Sciatic nerve (tissue), 2 donors: ENCODE measurements around the gene MEGF8. TPM values are rescaled to one million over a fixed set of nuclear protein-coding genes. Genes with fewer than 3 reads are reported as not detected.

ENCODE experiments used
- ATAC-seq: fragments of 200-7000 bp; cut with Tn5 transposase; one replicate; pipeline ENCODE4 v1.9.1; 2020; ENCODE audit warnings: mild to moderate bottlenecking, moderate library complexity
- DNase-seq: peaks from one replicate; pipeline ENCODE4 v3.0.0-alpha.2; 2020; ENCODE audit warnings: low spot score
- intact Hi-C: fragments of 100-400 bp; cut with DNase I; formaldehyde crosslinking; loops from one replicate; pipeline ENCODE4 v1.14.2; 2022
- total RNA-seq: library from RNA; stranded (reverse); fragmentation: NEBNext Ultra II Directional; extraction: Animal tissue kit (Norgen Biotek cat#: 25700); gene quantifications from one replicate; pipeline ENCODE4 v1.2.1, GENCODE V29; 2021
- donor health status: DM: no; HTN: no; CAD: no.
- donor health status: DM: no; HTN: no; CAD: no.

MEGF8 gene
- total RNA-seq, 1 donor from 2014 or later, result 35.1 TPM

DNA sequence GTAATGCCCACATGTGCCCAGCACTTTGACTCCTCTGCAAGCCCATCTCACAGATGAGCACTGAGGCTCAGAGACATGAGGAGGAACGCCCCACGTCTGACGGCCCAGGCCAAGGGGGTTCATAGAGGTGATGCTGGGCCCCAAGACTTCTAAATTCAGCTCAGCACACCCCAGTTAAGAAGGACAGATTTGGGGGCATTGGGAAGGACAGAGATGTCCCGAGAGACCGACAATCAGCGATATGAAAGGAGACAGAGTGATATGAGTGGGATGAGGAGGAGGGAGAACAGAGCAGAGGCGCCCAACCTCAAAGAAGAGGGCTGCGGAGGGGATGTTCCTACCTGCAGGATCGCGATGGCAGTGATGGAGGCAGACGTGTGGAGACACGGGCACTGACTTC lies 64.5 kb downstream of the MEGF8 start, which contains the start of gene CNFN:
Gene CNFN, minus strand, starts transcription at position 399 of the 400 bp plus-strand sequence. CDS start 1,260 bp downstream, outside the sequence.
- intact Hi-C loops, result no loop called here
- ATAC-seq, result no peak
- no peak for DNase-seq

DNA sequence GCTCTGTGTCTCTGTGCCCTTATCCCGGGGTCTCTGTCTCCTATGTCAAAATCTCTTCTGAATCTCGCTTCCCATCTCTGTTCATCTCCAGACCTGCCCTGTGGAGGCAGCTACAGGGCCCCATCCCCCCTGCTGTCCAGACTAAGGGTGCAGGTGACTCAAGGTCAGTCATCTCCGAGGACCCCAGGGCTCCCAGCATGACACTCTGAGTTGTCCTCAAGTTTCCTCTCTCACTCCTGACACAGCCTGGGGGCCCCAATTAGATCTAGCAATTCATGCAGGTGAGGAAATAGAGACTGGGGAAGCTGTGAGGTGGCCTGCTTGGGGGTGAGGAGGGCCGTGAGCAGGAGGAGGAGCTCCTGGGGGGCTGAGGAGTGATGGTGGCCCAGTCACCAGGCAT lies 66.7 kb downstream of the MEGF8 start:
- DNase-seq, result no peak
- no peak for ATAC-seq
- intact Hi-C loops, result no loop called here

DNA sequence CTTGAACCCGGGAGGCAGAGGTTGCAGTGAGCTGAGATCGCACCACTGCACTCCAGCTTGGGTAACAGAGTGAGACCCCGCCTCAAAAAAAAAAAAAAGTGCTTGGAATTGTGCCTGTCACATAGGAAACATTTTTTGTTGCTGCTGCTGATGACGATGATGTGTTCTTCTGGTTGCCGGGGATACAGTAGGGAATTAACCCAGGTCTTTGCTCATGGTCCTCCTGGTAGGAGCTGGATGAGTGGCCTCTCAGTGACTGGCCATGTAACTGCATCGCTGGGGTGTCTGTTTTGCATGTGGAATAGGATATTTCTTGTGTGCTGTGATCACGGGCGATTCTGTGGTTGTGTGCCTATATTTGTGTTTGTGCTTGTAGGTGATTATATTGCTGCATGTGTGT lies 69.3 kb downstream of the MEGF8 start:
- no peak for DNase-seq
- ATAC-seq, result no peak
- intact Hi-C loops, result no loop called here

DNA sequence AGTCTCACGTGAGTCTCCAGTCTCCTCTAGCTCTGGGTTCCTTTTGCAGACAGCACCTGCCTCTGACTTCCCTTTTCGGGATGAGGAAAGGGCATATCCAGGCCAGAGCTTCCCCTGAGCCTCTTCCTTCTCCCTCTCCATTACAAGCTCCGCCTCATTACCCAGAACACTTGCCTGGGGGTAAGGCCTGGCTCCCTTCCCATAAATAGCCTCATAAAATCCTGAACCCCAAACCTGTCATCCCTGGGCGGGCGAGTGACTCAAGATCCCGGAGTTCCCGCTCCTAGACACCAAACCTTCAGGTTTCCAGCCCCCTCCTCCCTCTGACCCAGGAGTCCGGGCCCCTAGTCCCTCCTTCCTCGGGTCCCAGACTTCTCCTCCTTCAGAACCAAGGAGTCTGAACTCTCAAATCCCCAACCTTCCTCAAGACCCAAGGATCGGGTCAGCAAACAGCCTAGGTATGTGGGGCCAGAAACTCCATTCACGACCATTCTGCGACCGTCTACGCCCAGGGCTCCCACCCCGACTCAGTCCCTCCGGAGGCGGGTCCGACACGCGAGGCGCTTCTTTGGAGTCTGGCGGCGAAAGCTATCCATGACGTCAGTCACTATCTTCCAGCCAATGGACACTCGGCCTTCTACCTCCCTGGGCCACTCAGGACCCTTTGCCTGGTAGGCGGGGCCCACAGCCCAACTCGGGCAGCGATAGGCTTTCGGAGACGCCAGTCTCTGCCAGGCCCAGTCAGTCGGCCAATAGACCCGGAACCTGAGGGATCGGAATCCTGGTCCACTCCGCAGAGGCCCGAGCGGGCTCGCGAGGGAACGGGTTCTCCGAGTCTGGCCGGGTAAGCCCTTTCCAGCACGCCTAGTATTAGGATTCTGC lies 71.2 kb downstream of the MEGF8 start:
- ATAC-seq (peak; percentile 98), DNase-seq (peak; percentile 98)
- intact Hi-C loops, result no loop called here

DNA sequence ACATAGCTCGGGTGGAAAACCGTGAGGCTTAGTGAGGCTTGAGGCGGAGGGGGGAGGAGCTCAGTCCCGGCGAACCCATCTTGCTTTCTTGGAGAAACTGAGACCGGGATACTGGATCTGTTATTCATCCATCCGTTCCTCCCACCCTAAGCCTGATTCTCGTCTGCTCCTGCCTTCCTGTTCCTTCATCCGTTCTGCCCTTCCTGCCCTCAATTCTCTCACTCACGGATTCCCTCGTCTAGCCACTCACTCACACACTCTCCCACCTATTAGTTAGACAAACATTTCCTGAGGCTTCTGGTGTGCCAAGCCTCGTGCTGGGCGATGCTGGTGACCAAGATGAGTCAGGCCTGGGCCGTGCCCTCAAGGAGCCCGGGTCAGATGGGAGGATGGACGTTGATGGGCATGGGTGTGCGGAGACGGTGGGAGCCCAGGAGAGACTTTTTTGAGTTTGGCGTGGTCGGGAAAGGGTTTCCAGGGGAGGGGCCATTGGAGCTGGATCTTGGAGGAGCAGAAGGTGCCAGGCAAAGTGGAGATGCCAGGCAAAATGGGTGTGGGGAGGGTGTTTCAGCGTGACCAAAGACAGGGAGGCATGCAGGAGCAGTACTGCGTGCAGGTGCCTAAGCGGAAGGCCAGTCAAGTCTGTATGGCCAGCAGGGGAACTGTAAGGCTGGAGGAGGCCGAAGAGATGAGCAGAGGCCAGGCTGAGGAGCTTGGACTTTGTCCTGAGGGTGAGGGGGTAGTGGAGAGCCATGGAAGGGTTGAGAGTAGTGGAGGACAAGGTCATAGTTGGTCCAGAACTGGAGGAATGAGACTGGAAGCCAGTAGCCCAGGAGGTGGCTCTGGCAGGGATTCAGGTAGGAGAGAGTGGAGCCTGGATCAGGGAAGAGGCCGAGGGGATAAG lies 72.1 kb downstream of the MEGF8 start:
- peak; percentile 0 for ATAC-seq
- intact Hi-C loops, result no loop called here
- DNase-seq, result no peak

DNA sequence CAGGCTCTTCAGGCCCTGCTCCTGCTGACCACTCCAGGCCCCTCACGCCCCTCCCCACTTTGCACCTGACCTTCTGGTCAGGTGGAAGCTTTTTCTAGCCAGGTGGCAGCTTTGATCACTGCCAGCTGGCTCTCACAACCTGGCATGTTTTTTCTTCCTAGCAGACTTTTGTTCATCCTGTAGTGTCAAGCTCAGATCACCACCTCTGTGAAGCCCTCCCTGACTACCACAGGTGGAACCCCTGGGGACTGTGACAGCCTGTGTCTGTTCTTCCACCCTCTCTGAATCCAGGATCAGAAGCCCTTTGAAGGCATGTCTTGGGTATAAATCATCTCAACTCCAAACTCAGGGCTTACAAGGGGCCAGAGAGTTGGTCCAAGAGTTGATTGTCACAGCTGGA lies 75.0 kb downstream of the MEGF8 start:
- intact Hi-C loops, result no loop called here
- ATAC-seq (no peak), DNase-seq (no peak)

DNA sequence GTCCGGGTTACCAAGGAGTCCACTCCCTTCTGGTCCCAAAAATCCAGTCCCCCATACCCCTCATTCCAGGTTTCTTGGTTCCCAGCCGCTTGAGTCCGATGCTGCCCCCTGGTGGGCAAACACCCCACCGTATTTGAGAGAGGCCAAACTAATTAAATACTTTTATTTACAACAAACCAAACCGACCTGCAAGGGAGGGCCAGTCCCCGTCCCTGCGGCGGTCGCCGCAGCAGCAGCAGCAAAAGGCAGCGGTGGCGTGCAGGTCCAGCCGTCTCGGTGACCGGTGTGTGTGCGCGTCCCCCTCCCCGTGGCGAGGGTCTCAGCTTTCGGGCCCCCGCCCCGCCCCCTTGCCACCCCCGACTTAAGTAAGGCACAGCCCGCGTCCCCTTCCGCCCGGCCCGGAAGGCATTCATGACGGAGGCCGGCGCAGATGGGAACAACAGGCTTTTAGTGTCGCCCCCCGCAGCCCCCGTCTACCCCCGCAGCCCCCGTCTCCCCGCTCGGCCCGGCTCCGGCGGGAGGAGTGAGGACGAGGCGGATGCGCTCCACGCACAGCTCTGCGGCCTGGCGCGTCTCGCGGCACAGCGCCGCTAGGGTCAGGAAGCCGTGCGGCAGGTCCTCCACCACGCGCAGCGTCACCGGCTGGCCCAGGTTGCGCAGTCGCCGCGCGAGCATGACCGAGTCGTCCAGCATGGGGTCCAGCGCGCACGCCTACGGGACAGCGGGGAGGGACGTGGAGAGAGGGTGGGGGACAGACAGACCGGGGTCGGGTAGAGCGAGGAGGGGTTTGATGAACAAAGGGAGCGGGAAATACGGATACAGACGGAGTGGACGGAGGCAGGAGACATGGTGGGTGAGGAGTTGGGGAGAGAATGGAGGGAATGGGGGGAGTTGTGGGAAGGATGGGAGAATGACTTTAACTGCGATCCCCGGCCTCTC lies 76.2 kb downstream of the MEGF8 start:
- ATAC-seq (peak; percentile 64), DNase-seq (peak; percentile 91)
- intact Hi-C loops, result no loop called here

DNA sequence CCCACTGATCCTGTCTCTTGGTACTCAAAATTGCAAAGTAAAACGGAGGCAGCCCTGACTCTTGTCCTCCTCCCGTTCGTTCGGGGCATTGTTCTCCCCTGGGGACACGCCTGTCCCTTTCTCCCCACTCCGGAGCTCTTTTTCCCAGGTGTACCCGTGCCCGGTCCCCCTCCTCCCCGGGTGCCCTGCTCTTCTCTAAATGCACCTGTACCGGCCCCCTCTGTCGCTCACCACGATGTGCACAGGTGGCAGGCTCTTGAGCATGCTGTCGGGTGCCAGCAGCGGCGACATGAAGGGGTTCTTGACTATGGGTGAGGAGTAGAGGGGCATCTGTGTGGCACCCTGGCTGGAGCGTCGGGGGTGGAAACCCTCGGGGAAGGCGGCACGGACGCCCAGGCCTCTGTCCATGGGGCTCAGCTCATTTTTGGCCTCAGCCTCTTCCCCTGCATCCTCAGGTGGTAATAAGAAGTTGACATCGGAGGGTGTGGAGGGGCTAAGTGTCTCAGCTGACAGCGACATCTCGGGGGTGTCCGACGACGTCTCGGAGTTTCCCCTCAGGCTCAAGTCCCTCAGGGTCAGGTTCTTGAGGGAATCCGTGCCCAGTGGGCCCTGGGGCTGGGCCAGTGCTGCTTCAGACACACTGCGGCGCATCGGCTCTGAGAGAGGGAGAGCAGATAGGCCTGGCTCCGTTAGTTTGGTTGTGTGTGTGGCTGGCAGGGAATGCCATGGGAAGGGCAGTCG lies 77.1 kb downstream of the MEGF8 start:
- no peak for ATAC-seq
- intact Hi-C loops, result no loop called here
- no peak for DNase-seq

DNA sequence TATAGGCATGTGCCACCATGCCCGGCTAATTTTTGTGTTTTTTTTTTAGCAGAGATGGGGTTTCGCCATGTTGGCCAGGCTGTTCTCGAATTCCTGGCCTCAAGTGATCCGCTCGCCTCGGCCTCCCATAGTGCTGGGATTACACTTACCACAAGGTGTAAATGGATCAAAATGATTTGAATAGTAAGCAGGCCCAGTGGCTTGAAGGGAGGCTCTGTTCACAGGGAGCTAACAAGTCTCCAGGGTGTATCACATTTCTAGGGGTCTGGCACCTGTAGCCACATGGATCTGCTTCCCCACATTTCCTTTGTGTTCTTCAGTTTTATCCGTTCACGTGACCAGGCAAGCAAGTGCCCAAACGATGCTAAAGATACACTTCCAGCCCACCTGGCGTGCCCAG lies 78.2 kb downstream of the MEGF8 start:
- ATAC-seq, result no peak
- intact Hi-C loops, result no loop called here
- no peak for DNase-seq

DNA sequence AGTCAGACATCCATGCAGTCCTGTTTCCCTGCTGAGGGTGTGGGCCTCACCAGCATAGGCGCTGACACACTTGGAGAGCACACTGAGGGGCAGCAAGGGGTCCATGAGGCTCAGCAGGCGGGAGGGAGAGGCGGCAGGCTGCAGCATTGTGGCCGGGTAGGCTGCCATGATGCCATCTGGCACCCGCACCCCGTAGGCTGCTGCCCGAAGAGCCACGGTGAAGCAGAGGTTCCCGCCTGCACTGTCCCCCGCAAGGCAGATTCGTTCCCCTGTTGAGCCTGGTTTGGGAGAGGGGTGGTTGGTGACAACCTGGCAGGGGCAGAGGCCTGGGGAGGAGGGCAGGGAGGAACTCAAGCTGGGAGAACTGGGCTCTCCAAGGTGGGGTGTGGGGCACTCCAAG lies 80.7 kb downstream of the MEGF8 start:
- ATAC-seq (no peak), DNase-seq (no peak)
- intact Hi-C loops, result no loop called here

DNA sequence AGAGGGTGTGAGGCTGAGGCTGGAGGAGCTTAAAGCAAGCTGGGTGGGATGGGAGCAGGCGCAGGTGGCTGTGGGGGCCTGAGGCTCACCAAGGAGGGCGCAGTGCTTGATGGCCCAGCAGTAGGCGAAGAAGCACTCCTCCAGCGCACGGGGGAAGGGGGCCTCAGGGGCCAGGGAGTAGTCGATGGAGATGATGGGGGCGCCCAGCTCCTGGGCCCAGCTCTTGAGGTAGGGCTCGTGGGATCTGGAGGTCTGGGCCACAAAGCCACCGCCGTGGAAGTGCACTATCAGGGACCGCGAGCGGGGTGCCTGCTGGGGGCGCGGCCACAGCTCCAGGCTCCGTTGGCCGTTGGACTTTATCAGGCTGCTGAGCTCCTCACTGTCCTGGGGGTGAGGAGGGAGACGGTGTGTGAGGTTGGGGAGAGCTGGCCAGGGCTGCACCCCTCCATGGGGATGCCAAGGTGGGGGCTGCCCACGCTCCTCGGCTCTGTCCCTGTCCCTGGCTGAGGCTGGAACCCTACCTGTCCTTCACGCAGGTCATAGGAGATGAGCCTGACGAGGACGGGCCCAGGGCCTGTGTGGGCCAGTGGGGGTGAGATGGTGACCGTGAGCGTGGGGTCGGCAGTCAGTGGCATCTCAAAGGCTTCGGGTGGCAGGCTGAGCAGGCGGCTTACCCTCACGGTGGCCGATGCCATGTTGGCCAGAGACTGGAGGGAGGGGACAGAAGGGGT lies 81.8 kb downstream of the MEGF8 start:
- DNase-seq (no peak), ATAC-seq (no peak)
- intact Hi-C loops, result no loop called here

DNA sequence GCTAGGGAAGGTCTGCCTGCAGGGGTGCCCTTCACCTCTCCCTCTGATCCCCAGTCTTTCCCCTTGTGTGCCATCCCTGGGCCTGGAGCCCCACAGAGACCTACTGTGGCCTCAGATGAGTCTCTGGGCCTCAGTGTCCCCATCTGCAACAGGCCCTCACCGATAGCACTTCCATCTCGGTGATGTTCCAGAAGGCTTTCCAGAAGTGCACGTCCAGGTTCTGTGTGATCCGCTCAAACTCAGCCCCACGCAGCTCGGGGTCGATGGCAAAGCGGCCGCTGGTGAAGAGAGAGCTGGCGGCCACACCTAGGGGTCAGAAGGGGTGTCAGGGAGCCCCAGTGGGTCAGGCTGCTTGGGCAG lies 82.4 kb downstream of the MEGF8 start:
- ATAC-seq (no peak), DNase-seq (no peak)
- intact Hi-C loops, result no loop called here

DNA sequence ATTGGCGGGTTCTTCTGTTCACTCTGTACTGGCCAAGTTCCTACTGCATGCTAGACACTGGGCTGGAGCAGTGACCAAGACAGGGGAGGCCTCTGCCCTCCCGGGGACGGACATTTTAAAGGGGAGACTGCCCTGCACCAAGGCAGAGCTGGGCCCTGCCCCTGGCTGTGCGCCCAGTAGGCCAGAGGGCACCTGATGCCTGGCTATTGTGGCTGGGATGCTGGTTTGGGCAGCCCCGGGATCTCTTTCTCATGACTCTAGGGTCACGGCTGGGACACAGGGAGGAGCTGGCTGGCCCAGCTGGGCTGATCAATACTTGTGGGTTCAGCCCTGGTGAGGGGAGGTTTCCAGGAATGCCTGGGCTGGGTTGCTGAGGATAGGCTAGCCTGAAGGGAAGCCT lies 84.0 kb downstream of the MEGF8 start:
- intact Hi-C loops, result no loop called here
- no peak for DNase-seq
- peak; percentile 8 for ATAC-seq

DNA sequence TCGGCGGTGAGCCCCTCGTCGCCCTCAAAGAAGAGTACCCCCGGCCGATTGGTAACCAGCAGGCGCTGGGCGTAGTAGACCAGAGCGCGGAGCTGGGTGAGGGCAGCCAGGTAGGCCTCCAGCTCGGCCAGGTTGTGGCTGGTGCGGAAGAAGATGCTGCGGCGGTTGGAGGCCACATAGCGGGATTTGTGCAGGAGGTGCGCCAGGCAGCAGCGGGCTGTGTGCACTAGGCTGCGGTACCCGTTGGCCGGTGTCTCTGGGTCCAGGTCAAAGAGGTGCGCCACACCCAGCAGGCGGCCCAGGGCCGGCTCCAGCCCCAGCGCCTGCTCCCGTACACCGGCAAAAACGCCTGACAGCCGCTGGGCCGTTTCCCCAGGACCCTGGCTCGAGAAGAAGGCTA lies 84.9 kb downstream of the MEGF8 start:
- ATAC-seq (no peak), DNase-seq (no peak)
- intact Hi-C loops, result no loop called here

DNA sequence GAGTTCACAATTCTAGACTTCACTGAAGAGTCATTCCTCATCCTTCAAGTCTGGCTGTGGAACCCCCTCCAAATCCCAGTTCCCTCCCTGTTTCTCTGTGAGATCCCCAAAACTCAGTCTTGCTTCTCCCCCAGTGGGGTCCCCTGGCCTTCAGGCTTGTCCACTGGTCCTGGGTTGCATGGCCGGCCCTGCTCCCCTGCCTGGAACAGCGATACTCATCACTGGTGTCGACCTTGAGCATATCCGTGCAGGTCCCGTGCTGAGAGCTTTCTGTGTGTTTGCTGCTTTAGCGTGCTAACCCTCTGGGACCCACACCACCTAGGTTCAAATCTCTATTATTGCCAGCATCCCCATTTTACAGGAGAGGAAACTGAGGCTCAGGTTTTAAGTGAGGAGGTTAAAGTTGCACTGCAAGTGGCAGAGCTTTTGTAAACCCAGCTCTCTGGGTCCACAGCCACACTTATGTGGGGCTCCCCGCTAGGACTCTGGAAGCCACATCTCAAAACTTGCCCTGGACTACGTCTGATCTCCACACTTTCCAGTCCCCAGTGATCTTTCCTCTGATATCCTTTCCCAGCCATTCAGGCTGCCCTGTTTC lies 86.2 kb downstream of the MEGF8 start:
- ATAC-seq, result no peak
- intact Hi-C loops, result no loop called here
- no peak for DNase-seq

DNA sequence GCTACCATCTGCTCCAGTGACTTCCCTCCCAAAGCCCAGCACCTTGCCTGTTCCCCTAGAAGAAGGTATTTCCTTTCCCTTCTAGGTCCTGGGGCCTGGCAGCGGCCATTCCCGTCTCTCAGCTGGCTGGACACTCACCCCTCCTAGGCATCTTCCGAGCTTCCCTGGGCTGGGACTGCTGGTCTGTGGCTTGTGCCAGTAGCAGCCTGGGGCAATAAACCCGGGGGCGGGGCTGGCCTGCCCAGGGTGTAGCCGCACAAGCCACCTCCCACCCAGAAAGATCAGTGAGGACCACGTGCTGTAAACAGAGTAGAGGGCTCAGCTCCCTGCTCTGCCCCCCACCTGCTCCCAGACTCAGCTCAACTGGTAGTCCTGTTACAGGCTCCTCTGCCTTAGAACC lies 86.8 kb downstream of the MEGF8 start:
- no peak for DNase-seq
- peak; percentile 69 for ATAC-seq
- intact Hi-C loops, result no loop called here

DNA sequence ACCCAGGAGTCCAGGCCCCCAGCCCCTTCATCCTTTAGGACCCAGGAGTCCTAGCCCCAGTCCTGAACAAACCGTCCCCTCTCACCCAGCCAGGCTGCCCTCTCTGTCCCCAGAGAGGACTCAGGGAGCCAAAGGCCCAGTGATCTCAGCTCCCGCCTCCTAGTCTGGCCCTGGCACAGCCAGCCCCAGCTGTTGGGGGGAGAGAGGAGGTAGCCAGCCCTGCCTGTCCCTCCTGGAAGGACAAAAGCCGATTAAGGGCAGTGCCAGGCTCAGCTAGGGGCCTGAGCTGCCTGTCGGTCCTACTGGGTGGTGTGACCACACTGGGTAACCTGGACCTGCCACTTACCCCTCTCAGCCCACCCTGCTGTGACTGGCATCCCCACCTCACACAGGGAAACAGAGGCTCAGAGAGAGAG lies 87.2 kb downstream of the MEGF8 start:
- intact Hi-C loops, result no loop called here
- no peak for DNase-seq
- ATAC-seq, result peak; percentile 43
